IPS-NIHi7 (cell line): ENCODE results near the gene ATG7.

ENCODE experiments used
- DNase-seq: peaks from one replicate; pipeline ENCODE4 v3.0.0; 2012; ENCODE audit warnings: mixed read lengths; ENCODE audit errors: extremely low spot score

Gene ATG7

GRCh38 chr3:11536132-11536935 lies 264.1 kb downstream of the ATG7 start:
- DNase-seq: no peak

DNA sequence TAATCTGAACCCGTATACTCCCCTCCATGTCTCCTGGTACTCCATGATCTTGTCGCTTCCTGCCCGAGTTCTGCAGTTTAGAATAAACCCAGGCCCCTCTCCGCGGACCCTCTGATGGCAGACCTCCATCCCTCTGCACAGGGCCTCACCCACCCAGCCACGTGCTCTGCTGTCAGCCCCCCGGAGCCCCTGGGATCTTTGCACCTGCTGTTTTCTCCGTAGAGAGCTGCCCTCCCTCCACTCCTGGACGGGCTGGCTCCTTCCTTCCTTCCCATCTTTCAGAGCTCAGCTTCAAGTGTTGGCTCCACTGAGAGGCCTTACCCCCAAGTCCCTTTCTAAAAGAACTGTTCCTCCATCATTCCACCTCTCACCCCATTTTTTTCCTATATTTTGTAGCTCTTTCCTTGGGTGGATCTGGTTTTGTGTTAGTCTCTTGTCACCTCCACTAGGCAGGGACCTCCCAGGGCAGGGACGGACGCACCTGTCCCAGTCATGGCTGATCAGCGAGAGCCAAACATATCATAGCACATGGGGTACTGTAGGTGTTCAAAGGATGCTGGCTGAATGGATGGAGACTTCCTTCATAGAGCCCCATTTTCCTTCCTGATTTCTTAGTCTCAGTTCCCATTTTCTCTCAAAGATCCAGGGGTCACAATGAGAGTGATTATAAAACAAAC lies 264.9 kb downstream of the ATG7 start:
- no peak for DNase-seq

DNA sequence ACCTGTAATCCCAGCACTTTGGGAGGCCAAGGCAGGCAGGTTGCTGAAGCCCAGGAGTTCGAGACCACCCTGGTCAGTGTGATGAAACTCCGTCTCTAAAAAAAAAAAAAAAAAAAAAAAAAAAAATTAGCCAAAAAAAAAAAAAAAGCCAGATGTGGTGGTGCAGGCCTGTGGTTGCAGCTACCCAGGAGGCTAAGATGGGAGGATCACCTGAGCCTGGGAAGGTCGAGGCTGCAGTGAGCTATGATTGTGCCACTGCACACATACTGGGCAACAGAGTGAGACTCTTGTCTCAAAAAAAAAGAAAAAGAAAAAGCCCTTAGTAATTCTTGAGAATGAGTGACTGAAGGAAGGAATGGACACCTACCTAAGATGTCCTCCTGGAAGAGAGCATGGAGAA lies 266.4 kb downstream of the ATG7 start:
- DNase-seq: no peak

GRCh38 chr3:11539218-11539617 lies 267.0 kb downstream of the ATG7 start:
- no peak for DNase-seq

DNA sequence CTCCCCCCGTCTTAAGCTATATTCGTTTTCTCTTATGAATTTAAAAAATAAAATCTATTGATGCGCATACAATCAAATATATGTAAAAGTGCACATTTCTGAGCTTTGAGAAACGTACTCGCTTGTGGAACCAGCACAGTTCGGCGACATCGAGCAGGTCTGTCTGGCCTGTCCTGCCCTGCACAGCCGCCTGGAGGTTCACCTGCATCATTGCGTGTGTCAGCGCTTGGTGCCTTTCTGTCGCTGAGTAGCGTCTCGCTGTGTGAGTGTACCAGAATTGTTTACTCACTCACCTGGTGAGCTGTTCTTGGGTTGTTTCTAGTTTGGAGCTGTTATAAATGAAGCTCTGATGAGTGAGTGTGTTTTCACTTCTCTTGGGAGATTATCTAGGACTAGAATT lies 267.5 kb downstream of the ATG7 start:
- no peak for DNase-seq

GRCh38 chr3:11541321-11542303 lies 269.4 kb downstream of the ATG7 start:
- no peak for DNase-seq

- no peak for DNase-seq
Observed at GRCh38 chr3:11542551-11542950, 270.4 kb downstream of the ATG7 start.

- DNase-seq: no peak
Observed at GRCh38 chr3:11543141-11543947, 271.1 kb downstream of the ATG7 start.

GRCh38 chr3:11543948-11544387 lies 271.8 kb downstream of the ATG7 start:
- no peak for DNase-seq

DNA sequence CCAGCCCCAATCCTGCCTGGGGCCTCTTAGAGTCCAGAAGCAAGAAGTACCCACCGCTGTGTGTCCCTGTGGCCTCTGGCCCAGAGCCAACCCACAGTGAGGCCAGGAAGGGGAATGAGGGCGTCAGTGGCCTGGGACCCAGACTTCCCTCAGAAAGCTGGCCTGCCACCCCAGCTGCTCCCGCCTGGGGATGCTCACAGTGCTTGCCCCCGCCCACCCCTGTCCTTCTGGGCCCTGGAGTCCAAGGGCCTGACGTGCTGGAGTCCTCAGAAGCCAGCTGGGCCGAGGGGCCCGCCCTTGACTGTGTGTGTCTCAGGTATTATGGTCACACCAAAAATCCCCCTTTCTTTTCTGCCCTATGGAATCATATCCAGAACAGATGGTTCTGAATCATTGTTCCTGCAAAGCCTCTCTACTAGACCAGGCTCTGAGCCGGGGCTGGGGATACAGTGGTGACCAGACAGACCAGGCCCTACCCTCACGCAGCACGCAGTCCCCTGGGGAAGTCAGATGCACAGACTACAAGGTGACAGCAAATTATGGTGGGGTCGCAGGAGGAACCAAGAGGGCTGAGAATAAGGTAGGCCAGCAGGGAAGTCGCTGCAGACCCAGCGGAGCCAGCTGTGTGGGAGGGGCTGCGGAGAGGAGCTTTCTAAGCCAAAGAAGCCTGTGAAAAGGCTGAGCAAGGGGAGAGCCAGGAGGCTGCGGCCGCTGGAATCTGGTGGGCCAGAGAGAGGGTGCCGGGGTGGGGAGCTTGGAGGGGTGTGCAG lies 272.4 kb downstream of the ATG7 start:
- DNase-seq: peak; percentile 64

GRCh38 chr3:11545186-11545851 lies 273.1 kb downstream of the ATG7 start:
- DNase-seq: peak; percentile 52

GRCh38 chr3:11546657-11547302 lies 274.6 kb downstream of the ATG7 start:
- DNase-seq: no peak

GRCh38 chr3:11547498-11547897 lies 275.3 kb downstream of the ATG7 start:
- no peak for DNase-seq

- no peak for DNase-seq
Observed at GRCh38 chr3:11548721-11549131, 276.5 kb downstream of the ATG7 start.

DNA sequence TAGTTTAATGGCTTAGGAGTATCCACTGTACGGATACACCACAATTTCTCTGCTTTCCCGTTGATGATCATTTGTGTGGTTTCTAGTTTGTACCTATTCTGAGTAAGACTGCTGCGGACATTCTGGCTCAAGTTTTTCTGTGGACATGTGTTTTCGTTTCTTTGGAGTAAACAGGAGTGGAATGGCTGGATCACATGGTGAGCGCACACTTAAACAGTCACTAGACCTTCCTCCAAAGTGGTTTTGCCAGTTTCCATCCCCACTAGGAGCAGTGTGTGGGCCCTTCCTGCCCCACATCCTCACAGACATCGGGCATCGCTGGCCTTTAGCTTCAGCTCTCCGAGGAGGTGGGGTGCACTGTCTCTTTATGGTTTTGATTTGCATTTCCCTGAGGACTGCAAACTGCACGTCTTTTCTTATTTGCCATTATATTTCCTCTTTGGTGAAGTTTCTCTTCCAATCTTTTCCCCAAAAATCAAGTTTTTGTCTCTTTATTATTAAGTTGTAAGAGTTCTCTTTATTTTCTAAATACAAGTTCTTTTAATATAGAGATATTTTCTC lies 277.5 kb downstream of the ATG7 start:
- no peak for DNase-seq

- DNase-seq: no peak
Observed at GRCh38 chr3:11551036-11551435, 278.8 kb downstream of the ATG7 start.

DNA sequence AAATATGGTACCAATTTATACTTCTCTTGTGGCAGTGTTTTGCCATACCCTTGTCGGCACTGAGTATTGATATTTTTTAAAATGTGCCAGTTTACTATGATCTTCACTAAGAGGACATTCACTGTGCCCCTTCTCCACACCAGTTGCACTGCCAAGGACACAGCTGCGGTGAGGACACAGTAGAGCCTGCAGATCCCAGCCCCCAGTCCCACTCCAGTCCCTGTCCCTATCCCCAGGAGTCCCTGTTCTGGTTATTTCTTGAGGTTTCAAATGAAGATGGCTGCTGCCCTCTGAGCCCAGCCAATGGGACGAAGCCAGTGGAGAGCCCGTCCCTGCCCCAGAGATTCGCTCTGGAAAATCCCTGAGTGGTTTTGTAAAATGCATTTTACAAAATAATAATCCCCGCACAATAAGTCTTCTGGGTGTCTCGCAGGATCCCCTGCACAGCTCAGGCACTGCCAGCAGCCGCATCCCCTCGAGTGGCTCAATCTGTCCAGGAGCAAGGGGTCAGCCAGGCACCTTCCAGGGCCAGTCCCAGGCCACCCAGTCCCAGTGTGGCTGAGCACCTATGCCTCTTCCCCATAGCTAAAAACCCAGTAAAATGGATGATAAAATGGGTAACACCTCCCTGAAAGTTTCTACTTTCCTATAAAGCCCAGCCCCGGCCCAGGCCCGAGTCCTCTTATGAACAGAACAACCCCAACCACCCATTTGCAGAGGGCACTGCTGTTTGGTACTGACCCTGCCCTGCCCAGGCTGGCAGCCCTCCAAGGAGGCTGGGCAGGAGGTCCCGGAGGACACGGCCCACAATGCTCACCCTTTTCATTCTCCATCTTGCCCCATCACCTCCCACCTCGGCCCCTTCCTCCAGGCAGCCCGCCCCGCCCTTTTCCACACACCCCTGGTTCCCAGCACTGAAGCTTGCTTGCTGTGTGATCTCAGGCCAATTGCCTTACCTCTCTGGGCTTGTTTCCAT lies 280.4 kb downstream of the ATG7 start:
- no peak for DNase-seq
